ENCODE measurements around the gene OR10Z1. TPM values are rescaled to one million over a fixed set of nuclear protein-coding genes. Genes with fewer than 3 reads are reported as not detected.

Gene OR10Z1
- polyA plus RNA-seq, 1 of the 3 experiments (the other 2 are of a cell fraction): not detected

- Histone ChIP-seq H3K27ac (ENCODE audit: low read depth in 2 of 2, low read length in 1 of 2) (no peak overlapping the region), H3K27me3 (ENCODE audit: insufficient read depth) (no peaks in the 10 kb centered on the region; the same call in 1 of the 2 replicates), H4K20me1 (ENCODE audit: insufficient read depth) (no peaks in the 10 kb centered on the region), H2AFZ (ENCODE audit: low read depth) (no peak overlapping the region), H3K36me3 (replicated peaks in 1 of 2; ENCODE audit: control insufficient read depth in 1 of 2, insufficient read depth in 2 of 2, low read length in 1 of 2) (no peaks in the 10 kb centered on the region), H3F3A (replicated peaks; ENCODE audit: insufficient read depth) (no peaks in the 10 kb centered on the region), H3K9me2 (no peaks in the 10 kb centered on the region), H3K9ac (no peak overlapping the region), H3K79me2 (ENCODE audit: insufficient read depth) (no peaks in the 10 kb centered on the region), H3K4me2 (no peak overlapping the region), H3K4me1 (ENCODE audit: control insufficient read depth in 1 of 2, insufficient read depth in 2 of 2, low read depth in 1 of 2, low read length in 1 of 2) (no peaks in the 10 kb centered on the region), H3K4me3 (ENCODE audit: low read depth in 2 of 2, low read length in 1 of 2) (no peak overlapping the region), H3K9me3 (no peaks in the 10 kb centered on the region)
- no peak for DNase-seq
- ChIA-PET CTCF (no interaction called here), POLR2A (no interaction called here)
- TF ChIP-seq GATA2 (CRISPR knock-in tag; IDR thresholded peaks at IDR 0.05): no peak
- TF ChIP-seq YY1 (IDR thresholded peaks at IDR 0.05; ENCODE audit: low read depth): no peak
- TF ChIP-seq IRF3 (IDR thresholded peaks at IDR 0.05; ENCODE audit: low read depth, low read length): no peak
- no peak for TF ChIP-seq RAD21 (IDR thresholded peaks at IDR 0.05; ENCODE audit: low read length)
- TF ChIP-seq USF2 (IDR thresholded peaks at IDR 0.05; ENCODE audit: borderline replicate concordance, low read depth, low read length): no peak
- TF ChIP-seq MEF2A (IDR thresholded peaks at IDR 0.05; ENCODE audit: borderline replicate concordance, low read depth): no peak
- no peak for TF ChIP-seq SIN3A (IDR thresholded peaks at IDR 0.05; ENCODE audit: borderline replicate concordance, low read depth, low read length)
- TF ChIP-seq NFIC (IDR thresholded peaks at IDR 0.05; ENCODE audit: borderline replicate concordance): no peak
- no peak for TF ChIP-seq MXI1 (IDR thresholded peaks at IDR 0.05; ENCODE audit: low read depth, low read length)
- TF ChIP-seq EP300 (IDR thresholded peaks at IDR 0.05; ENCODE audit: borderline replicate concordance in 1 of 2, low read depth in 1 of 2, low read length in 1 of 2): no peak
- no peak for TF ChIP-seq TAF1 (IDR thresholded peaks at IDR 0.05; ENCODE audit: borderline replicate concordance, low read depth, low read length)
Measured at GRCh38 chr1:158654086-158654485, 49.0 kb downstream of the OR10Z1 start.

- POLR2A ChIA-PET: no interaction called here
- DNase-seq: no peak
- Histone ChIP-seq H3K4me1 (ENCODE audit: control insufficient read depth in 1 of 2, insufficient read depth in 2 of 2, low read depth in 1 of 2, low read length in 1 of 2) (no peaks in the 10 kb centered on the region), H3K9me3 (no peaks in the 10 kb centered on the region), H4K20me1 (ENCODE audit: insufficient read depth) (no peaks in the 10 kb centered on the region), H3K27me3 (ENCODE audit: insufficient read depth) (no peaks in the 10 kb centered on the region; the same call in 1 of the 2 replicates), H2AFZ (ENCODE audit: low read depth) (no peak overlapping the region), H3K4me3 (ENCODE audit: low read depth in 2 of 2, low read length in 1 of 2) (no peak overlapping the region), H3K27ac (ENCODE audit: low read depth in 2 of 2, low read length in 1 of 2) (no peak overlapping the region), H3F3A (replicated peaks; ENCODE audit: insufficient read depth) (no peaks in the 10 kb centered on the region), H3K36me3 (replicated peaks in 1 of 2; ENCODE audit: control insufficient read depth in 1 of 2, insufficient read depth in 2 of 2, low read length in 1 of 2) (no peaks in the 10 kb centered on the region), H3K9me2 (no peaks in the 10 kb centered on the region), H3K9ac (no peak overlapping the region), H3K4me2 (no peak overlapping the region), H3K79me2 (ENCODE audit: insufficient read depth) (no peaks in the 10 kb centered on the region)
- WGBS (ENCODE audit: low lambda C conversion rate): under 1% methylated on average over 6 of the region's 6 CpGs
- CTCF ChIA-PET: no interaction called here
- TF ChIP-seq CHD2 (IDR thresholded peaks at IDR 0.05; ENCODE audit: low read length, partially characterized antibody) (no peak), RCOR1 (IDR thresholded peaks at IDR 0.05; ENCODE audit: low read length) (no peak), GATA2 (CRISPR knock-in tag; IDR thresholded peaks at IDR 0.05) (no peak), REST (IDR thresholded peaks at IDR 0.05; ENCODE audit: low read depth, low read length) (no peak), NRF1 (IDR thresholded peaks at IDR 0.05; ENCODE audit: low read depth, low read length) (no peak), MEF2A (IDR thresholded peaks at IDR 0.05; ENCODE audit: borderline replicate concordance, low read depth) (no peak), MXI1 (IDR thresholded peaks at IDR 0.05; ENCODE audit: low read depth, low read length) (no peak), JUND (IDR thresholded peaks at IDR 0.05) (no peak), CTCF (IDR thresholded peaks at IDR 0.05) (no peak), PBX3 (IDR thresholded peaks at IDR 0.05) (no peak), MAX (IDR thresholded peaks at IDR 0.05; ENCODE audit: low read depth) (no peak), YY1 (IDR thresholded peaks at IDR 0.05; ENCODE audit: low read depth) (no peak), TCF12 (IDR thresholded peaks at IDR 0.05) (no peak)
Measured at GRCh38 chr1:158654571-158654970, 49.5 kb downstream of the OR10Z1 start.
